Midbrain (tissue), 1 donor: Measurements from ENCODE around the gene FAM120A.
A peak's percentile ranks its signal among the peaks of the same experiment; 100 is the strongest.
"Not testable (repeated sequence)": the region's sequence is repeated elsewhere in the genome, so short reads cannot be mapped to it uniquely, and the experiment has no call there.

Experiments used
- DNase-seq: peaks from one replicate; lab custom pipeline; 2025; lab: John Stamatoyannopoulos, UW

The FAM120A gene

DNA sequence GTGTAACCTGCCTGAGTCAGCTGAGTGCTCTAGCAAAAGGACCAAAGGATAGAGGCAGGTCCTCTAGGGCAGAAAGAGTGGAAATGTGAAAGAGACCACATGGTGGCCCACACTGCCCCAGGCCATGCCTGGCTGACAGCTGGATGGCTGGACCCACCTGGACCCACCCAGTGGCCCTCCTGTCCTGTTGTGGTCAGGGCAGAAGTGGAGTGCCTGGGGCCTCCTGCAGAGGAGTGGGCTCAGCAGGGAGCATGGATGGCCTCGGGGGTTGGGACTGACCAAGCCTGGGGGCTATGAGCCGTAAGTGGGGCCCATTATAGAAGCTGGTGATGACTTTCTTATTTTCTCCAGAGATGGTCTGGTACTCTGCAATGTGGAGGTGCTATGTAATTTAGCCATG is 57.6 kb downstream of the FAM120A start:
- DNase-seq = no peak

DNA sequence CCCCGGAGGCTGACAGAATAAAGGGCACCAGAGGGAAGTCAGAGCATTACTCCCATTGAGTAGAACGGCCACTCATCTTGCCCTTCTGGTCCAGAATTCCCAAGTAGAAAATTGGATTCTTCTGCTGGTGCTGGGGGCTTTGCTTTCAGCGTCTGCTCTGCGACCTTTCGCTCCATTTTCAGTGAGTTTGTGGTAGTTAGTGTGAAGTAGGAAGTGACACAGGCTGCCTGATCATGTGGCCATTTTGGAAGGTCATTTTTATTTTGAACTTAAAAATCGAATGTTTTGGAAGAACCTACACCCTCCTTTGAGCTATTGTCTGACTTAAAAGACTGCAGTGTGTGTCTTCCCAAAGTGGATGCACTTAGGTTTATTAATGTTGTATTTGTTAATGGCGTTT is 58.6 kb downstream of the FAM120A start:
- DNase-seq = no peak

DNA sequence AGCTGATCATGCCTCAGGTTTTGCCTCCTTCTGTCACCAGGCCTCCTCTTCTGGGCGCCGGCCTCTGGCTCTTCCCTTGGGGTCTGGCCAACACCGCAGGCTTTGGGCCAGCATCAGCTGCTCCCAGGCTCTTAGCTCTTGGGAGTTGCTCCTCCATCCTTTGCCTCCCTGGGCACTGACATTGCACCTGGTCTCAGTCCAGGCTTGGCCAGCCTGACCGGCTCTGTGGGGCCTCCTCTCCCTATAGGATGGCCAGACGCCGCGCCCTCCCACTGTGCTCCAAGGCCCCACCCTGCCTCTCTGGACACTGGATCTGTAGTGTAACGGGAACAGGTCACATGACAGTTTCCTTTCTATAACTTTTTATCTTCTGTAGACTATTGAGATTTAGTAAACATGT is 59.7 kb downstream of the FAM120A start:
- DNase-seq = peak; percentile 54

DNA sequence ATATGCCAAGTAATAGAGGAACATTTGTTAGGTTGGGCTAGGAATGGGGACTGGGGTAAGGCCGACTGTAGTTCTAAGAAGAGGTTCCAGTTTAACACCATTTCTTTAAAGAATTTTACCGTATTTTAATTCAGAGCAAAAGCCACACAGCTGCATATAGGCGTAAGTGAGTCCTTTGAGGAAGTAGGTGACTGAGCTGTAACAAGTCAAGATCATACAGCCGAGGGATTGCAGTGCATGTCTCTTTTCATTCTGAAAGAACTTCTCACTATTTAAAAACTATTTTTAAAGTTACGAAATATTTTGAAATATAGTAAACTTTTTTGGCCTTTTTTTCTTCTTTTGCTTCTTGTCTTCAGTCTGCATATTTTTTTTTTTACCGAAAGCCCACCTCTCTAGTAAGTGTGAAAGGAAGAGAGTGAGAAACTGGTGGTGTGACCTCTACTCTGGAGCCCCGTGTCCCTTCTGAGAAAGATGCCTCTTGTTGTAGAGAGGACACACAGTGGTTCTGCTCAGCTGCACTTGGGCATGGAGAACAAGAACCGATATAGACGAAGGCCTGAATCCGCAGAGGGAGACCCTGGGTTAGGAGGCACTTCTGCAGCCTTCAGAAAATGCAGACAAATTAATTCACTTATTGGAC is 60.8 kb downstream of the FAM120A start:
- DNase-seq = not testable (repeated sequence)

DNA sequence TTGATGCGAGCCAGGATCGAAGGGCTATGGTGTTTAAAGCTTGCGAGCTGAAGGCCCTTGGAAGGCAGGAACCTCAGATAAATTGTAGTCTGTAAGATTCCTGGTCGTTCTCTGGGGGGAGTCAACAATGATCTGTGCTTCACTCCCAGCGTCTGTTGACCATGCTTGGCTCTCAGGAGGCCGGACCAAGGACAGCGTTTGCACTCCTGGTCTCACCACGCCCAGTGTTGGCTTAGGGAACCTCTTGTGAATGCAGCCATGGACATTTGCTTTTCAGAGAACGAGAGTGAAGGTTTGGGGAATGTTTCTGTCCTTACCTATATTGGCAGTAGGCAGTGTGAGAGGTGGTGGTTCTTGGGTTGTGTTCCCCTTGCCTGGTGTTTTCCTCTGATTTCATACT is 62.1 kb downstream of the FAM120A start:
- DNase-seq = no peak

DNA sequence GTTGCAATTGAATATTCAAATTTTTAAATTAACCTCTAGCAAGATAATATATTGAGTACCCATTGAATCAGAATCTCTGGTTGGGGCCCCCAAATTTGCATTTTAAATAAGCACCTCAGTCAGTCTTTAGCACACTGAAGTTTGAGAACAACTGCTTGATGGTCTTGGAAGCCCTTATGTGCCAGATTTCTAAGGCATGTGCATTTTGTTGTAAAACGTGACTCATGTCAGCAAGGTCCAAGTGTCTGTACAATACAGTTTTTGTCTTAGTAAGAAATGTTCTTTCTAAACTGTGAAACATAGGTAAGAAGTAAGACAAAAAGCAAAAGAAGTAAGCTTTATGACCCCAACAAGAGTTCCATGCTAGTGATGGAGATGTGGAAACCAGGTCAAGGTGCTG is 65.8 kb downstream of the FAM120A start:
- no peak for DNase-seq

DNA sequence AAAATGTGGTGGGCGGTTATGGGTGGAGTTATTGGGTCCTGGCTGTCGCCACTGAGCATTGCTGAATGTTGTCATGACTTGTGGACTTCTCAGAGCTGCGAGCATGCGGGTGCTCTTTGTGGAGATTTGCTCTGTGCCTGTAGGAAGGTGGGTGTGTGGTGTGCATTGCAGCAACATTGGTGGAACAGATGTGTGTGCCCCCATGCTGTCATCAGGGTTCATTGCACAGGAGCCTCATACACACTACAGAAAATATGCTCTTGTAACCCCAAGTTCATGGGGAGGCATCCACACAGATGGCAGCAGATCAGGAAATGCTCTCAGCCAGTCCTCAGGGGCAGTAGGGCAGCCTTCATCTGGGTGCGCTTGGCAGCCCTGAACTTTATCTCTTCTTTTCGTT is 69.0 kb downstream of the FAM120A start:
- no peak for DNase-seq

DNA sequence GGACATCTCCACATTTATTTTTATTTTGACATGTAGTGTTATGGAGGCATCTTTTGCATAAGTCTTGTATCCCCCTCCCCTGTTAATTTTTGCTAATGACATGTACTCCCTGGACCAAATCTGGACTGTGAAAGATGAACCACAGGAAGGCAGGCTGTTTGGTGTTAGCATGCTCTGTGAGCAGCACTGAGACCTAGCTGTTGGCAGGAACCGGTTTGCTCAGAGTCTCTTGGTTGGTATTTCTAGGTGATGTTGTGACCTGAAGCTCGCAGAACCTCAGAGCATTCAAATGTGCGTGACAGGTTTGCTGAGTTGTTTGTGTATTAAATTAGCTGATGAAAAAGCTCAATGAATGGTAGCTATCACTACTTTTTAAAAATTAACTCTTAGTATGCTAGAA is 71.3 kb downstream of the FAM120A start:
- no peak for DNase-seq

DNA sequence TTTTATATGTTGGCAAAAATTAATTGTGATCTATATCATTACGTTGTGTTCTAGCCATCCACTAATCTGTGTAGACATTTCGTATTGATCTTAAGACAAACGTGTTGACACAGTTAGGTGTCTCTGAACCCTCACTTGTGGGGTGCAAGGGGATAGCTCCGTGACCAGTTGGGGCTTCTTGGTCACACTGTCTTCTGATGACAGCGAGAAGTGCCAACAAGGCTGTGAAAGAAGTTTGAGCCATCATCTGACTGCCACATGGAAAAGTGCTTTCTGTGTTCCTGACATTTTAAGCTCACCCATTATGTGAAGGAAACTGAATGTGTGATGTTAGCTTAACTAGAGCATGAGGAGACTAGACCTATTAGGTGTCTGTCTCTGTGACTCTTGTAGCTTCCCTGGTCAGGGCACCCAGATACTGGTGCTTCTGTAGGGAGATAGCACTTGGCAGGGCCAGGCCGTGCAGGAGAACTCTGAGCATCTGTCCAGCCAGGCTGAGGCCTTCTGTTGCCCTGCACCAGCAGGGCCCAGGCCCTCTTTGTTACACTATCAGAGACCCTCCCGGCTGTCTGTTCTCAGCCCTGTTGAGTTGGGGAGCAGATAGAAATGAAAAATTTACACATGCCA is 72.1 kb downstream of the FAM120A start:
- no peak for DNase-seq

DNA sequence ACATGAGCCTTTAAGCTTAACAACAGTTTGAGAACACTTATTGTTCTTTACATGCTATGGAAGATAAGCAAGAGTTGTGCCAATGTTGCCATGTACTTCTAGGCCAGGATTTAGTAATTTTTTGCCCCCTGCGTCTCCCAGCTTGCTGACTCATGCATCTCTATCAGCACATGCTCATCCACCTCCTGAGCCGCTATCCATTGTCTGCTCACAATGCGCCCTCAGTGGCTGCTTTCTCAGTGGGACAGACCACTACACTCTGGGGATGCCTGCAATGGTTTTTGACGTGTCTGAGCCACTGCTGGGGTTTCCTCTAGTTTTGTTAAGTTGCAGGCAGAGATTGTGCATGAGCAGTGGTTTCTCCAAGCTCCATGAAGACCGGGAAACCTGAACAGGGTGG is 74.0 kb downstream of the FAM120A start:
- DNase-seq = peak; percentile 47

DNA sequence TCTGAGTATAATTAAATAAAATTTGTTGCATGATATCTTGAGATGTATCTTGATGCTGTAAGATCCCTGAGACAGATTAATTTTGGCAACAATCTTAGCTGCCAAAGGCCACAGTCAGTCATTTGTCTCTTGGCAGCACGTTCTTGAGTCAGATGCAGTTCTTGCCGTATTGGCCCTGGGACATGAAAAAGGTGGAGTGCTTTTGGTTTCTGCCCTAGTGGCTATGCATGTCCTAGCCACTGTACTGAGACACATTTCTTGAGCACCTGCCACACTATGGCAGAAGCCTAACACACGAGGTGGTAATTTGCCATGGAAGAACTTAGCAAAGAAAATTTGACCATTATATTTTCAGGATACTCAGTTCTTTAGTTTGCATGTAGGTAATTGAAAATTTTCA is 79.9 kb downstream of the FAM120A start:
- DNase-seq = no peak

DNA sequence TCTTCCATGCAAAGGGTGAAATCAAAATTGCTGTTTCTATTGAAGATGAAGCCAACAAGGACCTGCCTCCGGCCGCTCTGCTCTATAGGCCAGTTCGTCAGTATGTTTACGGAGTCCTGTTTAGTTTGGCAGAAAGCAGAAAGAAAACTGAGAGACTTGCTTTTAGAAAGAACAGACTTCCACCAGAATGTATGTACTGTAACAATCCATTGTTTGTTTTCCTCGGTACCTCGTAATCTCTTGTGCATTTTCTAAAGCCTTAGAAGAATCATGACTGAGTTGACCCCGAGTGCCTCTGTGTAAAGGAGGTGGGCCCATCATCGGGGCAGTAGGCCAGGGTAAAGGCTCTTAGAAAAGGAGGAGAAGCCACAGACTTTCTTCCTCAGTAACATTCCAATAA is 80.7 kb downstream of the FAM120A start:
- DNase-seq = no peak

DNA sequence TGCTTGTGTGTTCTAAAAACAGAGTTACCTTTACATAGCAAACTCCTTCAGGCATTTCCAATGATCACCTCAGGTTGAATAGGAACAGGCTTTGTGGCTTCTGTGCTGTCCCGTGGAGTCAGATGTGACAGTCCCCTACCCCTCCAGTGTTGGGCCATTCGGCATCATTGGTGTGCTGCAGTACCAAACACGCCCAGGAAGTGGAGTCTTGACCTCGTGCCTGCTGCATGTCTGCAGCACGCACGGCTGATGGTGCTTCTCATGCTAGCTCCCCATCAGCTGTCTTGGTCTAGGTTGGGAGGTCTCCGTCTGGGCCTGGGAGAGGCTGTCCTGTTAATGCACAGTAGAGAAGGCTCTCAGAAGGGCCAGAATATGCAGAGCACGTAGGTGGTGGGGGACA is 82.4 kb downstream of the FAM120A start:
- DNase-seq = no peak

DNA sequence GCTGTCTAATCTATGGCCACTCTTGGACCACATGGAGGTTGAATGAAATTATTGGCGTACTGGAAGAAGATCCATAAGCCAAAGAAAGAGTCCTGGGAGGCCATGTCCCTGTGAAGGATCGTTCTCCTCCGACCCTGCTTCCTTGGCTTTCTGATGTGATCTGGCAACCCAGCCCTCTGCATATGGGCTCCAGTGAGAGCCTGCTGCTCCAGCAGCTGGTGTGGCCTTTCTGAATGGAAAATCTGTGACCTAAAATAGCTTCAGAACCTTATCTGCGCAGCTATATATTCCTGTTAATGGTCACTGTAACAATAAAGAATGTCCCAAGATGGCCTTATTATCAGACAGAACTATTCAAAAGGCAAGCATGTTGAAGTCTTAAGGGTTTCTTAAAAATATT is 84.7 kb downstream of the FAM120A start:
- DNase-seq = no peak

DNA sequence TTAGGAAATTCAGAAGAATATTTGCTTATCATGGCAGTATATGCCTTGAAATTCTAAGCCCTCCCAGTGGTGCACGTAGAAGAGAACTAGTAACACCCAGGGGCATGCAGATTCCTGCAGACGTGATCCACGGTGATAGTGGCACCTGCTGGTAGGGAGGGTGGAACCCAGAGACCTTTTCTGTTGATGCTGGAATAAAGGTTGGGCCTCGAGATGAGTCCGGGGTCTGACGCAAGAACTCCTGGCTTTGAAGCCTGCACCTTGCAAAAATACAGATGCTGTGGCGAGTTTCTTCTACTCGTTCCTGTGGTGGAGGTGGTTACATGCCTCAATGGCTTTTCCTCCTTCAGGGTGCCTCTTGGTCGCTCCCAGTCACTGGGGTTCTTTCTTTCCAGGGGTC is 85.4 kb downstream of the FAM120A start:
- DNase-seq = no peak

DNA sequence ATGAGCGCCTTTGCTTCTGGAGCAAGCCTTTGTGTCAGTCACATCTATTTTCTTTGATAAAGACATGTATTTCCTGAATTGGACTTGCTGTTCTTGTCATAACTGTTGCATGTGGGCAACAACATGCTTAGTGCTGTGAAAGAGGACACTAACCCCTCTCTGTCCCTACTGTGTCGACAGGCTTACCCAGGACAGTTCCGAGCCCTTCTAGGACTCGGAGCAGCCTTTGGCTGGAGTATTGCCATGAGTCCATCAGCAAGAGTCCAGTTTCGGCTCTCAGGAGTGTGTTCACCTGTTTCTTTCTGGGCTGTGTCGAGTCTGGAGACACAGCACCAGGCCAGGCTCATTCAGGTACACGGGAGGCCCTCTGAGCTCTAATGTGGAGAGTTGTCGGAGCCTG is 88.8 kb downstream of the FAM120A start:
- DNase-seq = no peak

DNA sequence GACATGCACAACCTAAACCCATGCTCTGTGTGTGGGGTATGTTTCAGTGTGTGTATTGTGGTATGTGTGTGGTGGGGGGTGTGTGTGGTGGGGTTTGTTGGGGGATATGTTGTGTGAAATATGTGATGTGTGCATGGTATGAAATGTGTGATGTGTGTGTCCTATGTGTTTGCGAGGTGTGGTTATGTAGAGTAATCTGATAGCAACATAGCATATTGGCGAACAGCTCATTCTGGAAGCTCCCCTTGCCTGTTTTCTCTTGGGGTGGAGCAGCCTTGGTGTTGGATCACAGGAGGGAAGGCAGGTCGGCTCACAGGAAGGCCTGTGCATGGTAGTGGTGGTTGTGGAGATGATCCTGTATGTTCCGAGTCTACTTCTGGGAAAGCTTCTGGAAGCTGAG is 89.5 kb downstream of the FAM120A start:
- DNase-seq = no peak

DNA sequence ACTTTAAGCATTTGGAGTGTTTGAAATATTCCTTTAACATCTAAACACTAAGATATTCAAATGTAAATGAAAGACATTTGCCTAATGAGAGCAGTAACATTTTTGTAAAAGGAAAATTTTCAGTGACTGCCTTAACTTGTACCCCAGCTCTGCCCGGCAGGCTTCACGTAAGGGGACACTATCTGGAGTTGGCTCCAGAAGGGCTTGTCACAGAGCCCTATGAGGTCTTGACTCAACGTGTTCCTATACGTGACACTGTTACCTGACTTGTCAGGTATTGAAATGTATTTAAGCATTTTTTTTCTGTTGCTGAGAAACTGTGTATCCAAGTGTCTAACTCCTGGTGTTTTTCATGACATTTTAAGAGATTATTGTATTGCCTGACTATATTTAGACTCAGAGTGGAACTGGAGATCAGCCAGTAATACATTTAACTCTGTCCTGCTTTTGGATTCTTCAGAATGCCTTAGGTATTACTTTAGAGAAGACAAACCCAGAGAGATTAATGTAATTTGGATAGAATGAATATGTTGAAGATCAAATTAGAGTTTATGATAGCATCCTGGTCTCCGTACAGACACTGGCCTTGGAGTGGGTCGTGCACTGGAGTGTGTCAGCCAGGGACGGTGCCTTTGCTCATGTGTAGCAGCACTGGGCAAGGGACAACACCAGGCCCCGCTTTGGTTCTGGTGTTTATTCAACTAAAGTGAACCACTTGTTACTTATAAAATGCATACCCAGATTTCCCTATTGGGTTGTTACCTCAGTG is 90.3 kb downstream of the FAM120A start:
- no peak for DNase-seq

DNA sequence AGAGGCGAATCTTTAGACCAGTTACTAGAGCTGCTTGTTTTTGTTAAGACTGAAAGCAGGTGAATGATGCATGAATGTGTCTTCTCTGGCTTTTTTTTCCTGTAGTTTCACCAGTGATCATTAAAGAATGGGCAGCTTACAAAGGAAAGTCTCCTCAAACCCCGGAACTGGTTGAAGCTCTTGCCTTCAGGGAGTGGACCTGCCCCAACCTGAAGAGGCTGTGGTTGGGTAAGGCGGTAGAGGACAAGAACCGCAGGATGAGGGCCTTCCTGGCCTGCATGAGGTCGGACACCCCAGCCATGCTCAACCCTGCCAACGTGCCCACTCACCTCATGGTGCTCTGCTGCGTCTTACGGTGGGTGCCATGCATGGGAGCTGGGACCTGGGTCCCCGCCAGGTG is 91.6 kb downstream of the FAM120A start:
- DNase-seq = no peak

DNA sequence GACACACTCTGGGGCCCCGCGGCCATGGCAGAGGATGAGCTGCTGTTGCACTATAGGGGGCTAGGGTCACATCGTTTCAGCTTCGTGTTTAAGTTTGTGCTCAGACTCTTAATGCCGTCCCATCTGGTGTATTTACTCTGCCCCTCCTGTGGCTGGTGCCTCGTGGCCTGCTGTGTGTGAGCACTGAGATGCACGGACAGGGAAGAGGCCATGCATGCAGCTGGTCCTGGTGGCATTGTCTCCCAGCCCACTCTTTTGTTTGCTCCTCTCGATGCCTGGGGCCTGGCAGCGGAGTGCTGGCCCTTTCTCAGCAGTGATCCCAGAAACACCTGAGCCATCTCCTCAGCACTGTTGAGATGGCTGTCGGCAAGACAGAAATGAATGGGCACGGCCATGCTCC is 94.9 kb downstream of the FAM120A start:
- no peak for DNase-seq

DNA sequence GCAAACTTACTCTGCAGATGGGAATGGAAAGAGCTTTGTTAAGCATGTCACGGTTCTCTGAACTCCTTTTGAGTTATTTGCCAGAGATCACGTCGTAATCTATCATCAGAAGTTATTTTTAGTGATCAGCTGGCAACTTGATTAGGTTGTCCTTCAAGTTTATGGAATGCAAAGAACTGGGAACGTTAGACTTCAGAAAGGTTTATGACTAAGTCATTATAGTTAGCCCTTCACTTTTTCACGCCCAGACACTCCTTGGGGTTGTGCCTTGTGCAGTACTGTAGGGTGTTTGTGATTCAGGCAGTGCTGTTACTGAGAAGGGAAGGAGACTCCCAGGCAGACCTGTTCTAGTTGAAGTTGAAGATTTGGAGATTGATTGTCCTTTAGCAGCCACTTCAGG is 98.1 kb downstream of the FAM120A start:
- DNase-seq = no peak

DNA sequence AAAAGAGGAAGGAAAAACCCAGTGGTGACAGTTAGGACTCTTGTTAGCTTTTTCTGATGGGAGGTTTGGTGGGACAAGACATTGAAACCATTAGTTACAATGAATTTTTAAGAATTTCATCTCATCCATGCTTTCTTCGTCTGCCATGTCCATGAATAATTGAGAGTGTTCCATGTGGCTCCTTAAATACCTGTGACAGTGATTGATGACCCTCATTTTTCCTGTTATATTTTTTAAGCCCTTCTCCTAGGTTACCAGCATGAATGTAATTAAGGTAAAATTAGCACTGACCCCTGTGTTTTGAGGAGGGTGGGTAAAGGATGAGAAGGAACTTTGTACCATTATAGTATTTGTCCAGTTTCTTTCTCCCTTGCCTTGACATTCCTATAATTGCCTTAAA is 101.4 kb downstream of the FAM120A start:
- DNase-seq = no peak

DNA sequence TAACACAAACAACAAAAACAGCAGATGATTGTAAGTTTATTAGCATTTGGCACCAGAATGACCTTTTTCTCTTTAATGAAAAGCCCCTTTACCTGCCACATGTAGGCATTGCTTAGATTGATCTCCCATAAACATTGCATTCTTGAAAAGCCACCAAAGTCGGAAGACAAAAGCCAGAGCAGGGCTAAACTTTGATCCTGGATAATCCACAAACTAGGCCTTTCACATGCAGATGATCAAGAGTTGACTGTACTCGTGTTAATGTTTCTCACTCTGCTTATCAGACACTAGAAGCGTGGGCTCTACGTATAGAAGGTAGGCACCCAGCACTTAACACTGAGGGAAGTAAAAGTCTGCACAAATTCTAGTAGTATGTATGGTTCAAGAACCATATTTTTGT is 103.9 kb downstream of the FAM120A start:
- no peak for DNase-seq
